Esophagus mucosa (tissue), 1 donor: ENCODE measurements around the gene FCHO1. TPM values are rescaled to one million over a fixed set of nuclear protein-coding genes. Genes with fewer than 3 reads are reported as not detected.
A peak's percentile ranks its signal among the peaks of the same experiment; 100 is the strongest.
"Not testable (repeated sequence)": the region's sequence is repeated elsewhere in the genome, so short reads cannot be mapped to it uniquely, and the experiment has no call there.

Experiments used
- ATAC-seq: fragments of 200-7000 bp; cut with Tn5 transposase; one replicate; pipeline ENCODE4 v1.9.1; 2020
- total RNA-seq: library from RNA; stranded (reverse); gene quantifications from one replicate; pipeline ENCODE4 v1.2.4, GENCODE V29; 2023
- donor health status: DM: yes; HTN: yes; CAD: no.

The FCHO1 gene
- total RNA-seq, 1 donor from 2014 or later: 0.76 TPM

DNA sequence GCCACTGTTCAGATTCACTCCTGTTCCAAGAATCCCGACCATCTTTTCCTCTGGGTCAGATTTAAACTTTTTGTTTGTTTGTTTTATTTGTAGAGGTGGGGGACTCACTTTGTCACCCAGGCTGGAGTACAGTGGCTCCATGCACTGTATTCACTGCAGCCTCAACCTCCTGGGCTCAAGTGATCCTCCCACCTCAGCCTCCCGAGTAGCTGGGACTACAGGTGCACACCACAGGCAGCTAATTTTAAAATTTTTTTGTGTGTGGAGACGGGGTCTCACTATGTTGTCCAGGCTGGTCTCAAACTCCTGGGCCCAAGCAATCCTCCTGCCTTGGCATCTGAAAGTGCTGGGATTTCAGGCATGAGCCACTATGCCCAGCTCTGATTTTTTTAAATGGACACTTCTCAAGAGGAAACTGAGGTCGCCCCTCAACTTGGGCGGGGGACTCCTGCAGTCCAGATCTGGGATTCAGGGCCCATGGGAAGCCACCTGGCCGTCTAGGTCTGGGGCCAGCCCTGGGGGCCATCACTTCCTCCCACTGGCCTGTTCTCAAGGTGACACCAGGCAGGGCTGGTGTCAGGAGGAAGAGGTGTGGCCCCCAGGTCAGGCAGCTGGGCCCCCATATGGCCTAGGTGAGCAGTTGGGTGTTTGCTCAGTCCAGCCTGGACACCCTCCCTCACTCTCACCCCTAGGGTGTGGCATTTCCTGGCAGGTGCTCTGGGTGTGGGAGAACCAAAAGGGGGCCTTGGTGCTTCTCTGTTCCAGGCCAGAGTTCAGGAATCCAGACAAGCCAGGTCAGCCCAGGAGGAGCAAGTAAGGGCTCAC is 44.9 kb downstream of the FCHO1 start:
- peak; percentile 73 for ATAC-seq

DNA sequence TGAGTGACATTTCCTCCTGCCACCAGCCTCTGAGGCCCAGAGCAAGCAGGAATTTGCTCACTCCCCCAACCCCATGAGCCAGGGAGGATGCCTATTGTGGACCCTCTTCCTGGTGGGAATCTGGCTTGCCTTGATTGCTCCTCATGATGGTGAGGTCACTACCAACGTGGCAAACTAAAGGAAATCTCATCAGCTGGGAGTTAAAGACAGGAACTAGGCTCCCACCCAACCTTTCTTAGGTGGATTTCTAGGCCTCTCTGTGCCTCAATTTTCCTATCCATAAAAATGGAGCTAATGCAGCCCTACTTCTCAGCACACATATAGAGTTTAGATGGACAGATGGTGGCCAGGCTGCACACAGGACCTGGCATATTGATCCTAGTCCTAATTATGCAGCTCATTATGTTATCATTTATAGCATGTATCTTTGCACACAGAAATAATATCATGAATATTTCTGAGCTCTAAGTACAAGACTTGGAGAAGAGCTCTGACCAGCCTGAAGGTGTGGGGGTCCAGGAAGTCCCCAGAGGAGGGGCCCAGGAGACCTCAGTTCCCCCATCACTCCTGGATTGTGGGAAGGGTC is 45.7 kb downstream of the FCHO1 start:
- no peak for ATAC-seq

GRCh38 chr19:17797424-17798201 is 46.3 kb downstream of the FCHO1 start:
- ATAC-seq: peak; percentile 86

GRCh38 chr19:17798599-17798998 is 47.3 kb downstream of the FCHO1 start:
- ATAC-seq: not testable (repeated sequence)

DNA sequence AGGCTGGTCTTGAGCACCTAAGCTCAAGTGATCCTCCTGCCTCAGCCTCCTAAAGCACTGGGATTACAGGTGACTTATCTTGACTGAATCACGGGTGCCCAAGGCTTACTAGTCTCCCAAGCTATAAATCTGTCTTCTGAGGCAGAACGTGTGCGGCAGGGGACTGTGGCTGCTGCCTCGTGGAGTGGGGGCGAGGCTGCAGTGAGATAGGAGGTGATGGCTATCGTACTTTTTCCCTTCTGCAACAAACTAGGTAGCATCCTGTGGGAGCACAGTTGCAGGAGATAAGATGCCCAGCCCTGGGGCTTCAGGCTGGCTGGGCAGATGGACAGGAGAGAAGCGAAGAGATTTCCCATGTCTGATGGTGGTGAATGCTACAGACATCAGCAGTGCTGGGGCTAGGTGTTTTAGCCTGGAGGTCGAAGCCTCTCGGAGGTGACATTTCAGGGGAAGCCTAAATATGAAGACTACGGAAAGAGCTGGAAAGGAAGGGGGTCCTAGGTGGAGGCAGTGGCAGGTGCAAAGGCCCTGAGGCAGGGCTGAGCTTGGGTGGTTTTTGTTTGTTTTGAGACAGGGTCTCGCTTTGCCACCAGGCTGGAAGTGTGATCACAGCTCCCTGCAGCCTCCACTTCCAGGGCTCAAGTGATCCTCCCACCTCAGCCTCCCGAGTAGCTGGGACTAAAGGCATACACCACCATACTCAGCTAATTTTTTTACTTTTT is 51.0 kb downstream of the FCHO1 start:
- no peak for ATAC-seq

DNA sequence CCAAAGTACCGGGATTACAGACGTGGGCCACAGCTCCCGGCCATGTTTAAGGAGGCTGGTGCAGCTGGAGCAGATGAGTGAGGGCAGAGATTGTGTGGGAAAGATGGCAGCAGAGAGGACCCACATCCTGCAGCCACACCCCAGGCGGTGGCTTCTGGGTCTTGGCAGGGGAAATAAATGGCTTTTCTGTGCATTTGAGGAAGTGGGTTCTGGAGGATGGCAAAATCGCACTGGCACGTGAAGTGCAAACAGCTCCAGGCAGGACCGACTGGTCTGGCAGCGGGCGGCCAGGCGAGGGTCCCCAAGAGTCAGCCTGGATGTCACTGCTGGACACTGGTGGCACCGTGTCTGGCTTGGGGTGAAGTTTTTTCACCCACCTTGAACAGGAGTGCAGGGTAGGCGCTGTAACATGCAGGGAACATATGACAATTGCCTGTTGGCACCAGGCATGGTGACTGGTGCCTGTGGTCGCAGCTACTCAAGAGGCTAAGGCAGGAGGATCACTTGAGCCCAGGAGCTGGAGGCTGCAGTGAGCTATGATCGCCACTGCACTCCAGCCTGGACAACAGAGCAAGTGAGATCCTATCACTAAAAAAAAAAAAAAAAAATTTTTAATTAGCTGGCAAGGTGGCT is 52.1 kb downstream of the FCHO1 start:
- ATAC-seq: no peak

DNA sequence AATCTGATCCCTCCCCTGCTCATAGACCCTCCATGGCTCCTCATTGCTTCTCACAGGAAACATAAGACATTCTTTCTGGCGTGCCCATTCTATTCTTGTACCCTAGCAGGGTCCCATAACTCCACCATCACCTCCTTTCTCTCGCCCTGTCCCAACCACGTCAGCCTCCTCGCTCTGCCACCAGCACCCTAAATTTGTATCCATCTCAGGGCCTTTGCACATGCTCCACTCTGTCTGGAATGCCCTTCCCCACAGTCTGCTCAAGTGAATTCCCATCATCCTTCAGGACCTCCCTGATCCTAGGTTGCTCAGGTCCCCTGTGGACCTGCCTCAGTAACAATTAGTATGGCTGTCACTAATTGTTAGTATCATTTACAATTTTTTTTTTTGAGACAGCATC is 54.1 kb downstream of the FCHO1 start:
- no peak for ATAC-seq

DNA sequence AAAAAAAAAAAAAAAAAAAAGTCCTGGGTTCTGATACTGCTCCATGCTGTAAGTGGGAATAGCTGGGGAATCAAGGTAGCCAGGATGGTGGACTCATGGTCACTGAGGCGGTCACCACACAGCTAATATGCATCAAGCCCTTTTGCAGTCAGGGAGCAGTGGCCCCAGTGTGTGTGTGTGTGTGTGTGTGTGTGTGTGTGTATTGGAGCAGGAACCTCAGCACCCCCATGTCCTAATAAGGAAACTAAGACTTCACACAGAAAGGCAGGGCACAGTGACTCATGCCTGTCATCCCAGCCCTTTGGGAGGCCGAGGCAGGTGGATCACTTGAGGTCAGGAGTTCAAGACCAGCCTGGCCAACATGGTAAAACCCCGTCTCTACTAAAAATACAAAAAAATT is 55.7 kb downstream of the FCHO1 start:
- peak; percentile 47 for ATAC-seq

- peak; percentile 8 for ATAC-seq
Measured at GRCh38 chr19:17807731-17808316, 56.5 kb downstream of the FCHO1 start.

DNA sequence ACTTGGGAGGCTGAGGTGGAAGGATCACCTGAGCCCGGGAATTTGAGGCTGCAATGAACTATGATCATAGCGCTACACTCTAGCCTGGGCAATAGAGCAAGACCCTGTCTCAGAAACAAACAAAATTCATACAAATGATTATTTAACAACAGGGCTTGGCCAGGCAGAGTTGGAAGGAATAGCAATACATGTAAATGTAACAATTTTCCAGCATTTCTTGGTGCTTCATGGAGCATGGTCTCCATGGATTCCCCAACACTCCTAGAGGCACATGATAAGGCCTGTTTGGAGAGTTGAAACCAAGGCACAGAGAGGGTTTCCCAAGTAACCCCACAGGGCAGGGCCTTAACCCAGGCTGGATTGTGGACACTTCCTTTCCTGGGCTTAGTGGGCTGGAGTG is 59.8 kb downstream of the FCHO1 start:
- ATAC-seq: no peak

GRCh38 chr19:17811681-17812080 is 60.4 kb downstream of the FCHO1 start:
- no peak for ATAC-seq

GRCh38 chr19:17812099-17812498 is 60.8 kb downstream of the FCHO1 start:
- no peak for ATAC-seq

DNA sequence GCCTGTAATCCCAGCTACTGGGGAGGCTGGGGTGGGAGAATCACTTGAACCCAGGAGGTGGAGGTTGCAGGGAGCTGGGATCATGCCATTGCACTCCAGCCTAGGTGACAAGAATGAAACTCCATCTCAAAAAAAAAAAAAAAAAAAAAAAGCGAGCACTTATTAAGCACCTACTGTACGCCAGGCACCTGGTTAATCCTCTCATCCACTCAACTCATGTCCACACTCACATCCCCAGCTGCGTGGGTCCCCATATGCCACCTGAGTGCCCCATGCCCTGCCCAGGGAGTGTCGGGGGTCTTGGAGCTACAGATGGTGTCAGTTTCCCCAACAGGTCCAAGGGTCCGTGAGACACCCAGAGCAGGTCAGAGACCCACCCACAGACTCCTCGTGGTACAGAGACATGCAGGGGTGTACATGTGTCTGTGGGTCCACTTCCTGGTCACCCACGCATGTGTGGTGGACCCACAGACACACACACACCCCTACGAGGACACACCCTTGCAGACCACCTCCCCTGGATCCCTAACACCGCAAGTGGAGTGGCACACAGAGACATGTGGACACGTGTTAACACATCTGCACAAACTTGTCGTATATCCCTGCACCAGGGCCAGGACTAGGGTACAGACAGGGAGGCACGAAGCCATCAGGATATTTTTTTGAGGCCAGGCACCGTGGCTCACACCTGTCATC is 66.5 kb downstream of the FCHO1 start:
- peak; percentile 50 for ATAC-seq

DNA sequence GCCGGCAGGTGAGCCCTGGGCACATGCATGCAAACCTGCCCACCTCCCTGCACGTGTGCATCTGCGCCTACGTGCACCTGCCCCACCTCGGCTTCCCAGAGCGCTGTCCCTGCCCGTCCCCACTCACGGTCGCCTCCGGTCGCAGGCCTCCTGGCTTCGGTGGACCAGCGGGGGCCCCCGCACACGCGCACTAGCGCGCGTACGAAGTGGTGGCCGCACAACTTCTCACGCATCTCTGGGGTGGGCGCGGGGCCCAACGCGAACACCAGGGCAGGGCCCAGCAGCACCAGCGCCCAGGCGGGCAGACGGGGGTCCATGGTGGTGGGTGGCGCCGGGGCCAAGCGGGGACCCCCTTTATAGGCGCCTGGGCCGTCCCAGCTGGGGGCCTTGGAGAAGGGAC is 69.9 kb downstream of the FCHO1 start, which contains the start of gene INSL3:
Gene INSL3, minus strand, starts transcription at position 330 of the 400 bp plus-strand sequence. Its CDS starts 13 bp downstream, at position 317.
- peak; percentile 24 for ATAC-seq

- ATAC-seq: peak; percentile 17
Measured at GRCh38 chr19:17824339-17824738, 73.1 kb downstream of the FCHO1 start.

DNA sequence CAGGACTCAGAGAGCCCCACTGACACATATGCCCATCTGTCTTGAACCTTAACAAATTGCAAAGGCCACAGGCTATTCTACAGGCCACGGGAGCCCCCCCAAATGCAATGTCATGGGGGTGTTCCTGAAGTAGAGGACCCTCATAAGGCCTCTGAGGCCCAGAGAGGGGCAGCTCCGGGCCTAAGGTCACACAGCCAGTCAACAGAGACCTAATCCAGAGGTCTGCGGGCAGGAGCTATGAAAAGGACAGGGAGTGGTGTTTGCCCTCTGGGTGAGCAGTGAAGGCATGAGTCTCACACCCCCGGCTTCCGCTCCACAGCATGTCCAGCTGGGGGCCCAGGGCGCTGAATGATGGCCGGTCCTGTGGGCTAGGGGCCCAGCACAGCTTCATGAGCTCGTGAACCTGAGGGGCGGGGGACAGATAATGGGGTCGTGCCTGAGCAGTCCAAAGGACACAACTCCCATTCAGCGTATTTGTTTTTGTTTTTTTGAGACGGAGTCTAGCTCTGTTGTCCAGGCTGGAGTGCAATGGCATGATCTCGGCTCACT is 75.3 kb downstream of the FCHO1 start:
- ATAC-seq: no peak

- no peak for ATAC-seq
Measured at GRCh38 chr19:17829855-17830566, 78.7 kb downstream of the FCHO1 start.

DNA sequence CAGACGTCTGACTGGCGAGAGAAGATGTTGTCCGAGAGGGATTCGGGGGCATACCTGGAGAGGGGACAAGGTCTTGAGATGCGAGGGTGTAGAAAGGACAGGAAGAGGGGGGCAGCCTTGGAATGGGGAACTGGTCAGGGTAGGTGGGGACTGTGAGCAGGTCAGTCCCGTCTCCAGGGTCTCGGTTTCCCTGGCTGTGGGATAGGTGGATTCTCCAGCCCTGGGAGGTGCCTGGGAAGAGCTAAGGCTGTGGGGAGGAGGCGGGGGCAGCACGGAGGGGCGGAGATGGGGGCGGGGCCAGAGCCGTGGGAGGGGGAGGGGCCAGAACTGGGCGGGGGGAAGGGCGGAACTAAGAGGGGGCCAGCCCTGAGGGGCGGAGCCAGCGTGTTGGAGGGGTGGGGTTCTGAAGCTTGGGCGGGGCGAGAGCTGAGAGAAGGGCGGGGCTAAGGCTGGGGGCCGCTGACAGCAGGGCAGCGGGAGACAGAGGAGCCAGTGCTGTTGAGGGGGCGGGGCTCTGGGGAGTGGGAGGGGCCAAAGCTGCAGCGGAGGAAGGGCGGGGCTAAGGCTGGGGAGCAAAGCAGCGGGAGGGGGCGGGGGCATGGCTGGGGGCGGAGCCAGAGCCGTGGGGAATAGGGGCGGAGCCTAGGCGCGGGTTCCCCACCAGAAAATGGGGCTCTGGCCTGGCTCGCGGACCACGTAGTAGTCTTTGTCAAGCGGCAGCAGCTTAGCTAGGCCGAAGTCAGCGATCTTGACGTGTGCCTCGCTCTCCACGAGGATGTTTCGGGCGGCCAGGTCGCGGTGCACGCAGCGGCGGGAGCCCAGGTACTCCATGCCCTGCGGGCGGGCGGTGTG is 79.5 kb downstream of the FCHO1 start:
- ATAC-seq: peak; percentile 86

DNA sequence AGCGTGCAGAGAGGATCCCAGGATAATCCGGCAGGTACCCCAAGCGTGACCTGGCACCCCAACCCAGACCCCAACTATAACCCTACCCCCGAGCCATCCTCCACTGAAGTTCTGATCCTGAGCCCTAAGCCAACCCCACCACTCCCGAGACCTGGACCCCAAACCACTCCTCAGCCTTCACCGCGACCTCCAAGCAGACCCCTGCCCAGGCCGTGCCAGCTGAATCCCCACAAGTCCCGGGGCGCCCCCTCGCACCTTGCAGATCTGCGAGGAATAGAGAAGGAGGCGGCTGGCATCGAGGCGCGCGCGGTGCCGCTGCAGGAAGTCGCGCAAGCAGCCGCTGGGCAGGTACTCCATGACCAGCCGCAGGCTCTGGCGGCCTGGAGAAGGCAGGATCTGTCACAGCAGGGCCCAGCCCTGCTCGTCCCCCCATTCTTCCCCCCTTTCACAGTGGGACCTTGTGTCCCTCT is 80.2 kb downstream of the FCHO1 start:
- peak; percentile 12 for ATAC-seq
